OCI-LY7 (cell line): ENCODE data around the gene ARHGAP24.

Experiments
- CTCF ChIP-seq: fragments of 200-600 bp; sonication (generic); conservative IDR thresholded peaks from 2 replicates; pipeline ENCODE4 v1.5.1; 2014; ENCODE audit warnings: mild to moderate bottlenecking, antibody characterized with exemption, low read length, moderate library complexity, mixed read lengths
- EZH2phosphoT487 ChIP-seq: fragments of 200-600 bp; sonication (generic); IDR thresholded peaks from 2 replicates; pipeline ENCODE4 v1.6.1; 2018; ENCODE audit warnings: low read depth, borderline replicate concordance, mild to moderate bottlenecking, mixed run types, antibody characterized with exemption, low read length, moderate library complexity, mixed read lengths

DNA sequence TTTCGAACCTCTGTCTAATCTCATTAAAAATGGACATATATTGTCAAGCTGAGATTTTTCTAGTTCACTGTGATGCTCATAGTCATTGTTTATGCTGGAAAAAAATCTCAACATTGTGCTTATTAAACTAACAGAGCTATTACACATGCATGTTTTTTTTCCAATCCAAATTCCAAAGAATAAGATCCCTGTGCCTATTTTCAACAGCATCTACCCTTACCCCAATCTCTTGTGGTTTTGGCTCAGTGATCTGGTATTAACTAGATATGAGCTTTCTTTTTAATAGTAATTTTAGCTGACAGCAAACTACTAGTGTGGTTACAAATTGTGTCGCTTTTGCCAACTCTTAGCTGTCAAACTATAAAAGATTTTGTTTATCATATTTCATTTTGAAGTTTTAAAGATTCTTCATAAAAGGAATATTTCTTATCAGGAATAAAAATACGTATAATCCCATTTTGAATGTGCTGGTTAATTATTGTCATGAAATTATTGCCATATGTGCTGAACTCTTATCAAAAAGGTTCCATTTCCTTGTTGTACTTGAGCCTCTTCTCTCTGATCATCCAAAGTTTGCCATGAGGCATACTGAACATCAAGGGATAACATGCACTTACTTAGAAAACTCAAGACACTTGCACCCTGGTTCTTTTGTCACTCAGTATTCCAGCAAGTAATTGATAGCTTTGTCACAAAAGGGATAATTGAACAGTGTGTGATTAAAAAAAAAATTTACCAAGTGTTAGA is 241.2 kb downstream of the ARHGAP24 start:
- TF ChIP-seq EZH2phosphoT487 (no peak), CTCF (no peak)
